ENCODE measurements around the gene ZNF765. TPM values are rescaled to one million over a fixed set of nuclear protein-coding genes. Genes with fewer than 3 reads are reported as not detected.
"Not testable (repeated sequence)": the region's sequence is repeated elsewhere in the genome, so short reads cannot be mapped to it uniquely, and the experiment has no call there.

ZNF765 gene
- total RNA-seq, 4 donors from 2014 or later, result 8.5 to 19.4 (median 9.6) TPM

DNA sequence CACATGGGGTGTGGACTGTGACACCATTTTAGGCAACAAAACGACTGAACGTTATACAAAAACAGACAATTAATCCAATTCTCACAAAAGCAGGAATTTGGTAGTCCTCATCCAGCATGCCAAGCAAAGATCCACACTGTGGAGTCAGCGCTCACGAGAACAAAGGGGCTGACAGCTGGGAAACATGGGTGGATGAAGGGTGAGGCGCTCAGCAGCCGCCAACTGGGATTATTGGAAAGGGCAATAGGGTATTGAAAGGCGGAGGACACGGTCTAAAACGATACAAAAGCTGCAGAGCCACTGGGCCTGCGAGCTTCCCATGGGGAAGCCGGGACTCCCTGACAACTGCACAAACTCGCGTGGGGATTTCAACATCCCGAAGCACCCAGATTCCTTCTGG lies 67.9 kb downstream of the ZNF765 start:
- TF ChIP-seq, protein P1, sequence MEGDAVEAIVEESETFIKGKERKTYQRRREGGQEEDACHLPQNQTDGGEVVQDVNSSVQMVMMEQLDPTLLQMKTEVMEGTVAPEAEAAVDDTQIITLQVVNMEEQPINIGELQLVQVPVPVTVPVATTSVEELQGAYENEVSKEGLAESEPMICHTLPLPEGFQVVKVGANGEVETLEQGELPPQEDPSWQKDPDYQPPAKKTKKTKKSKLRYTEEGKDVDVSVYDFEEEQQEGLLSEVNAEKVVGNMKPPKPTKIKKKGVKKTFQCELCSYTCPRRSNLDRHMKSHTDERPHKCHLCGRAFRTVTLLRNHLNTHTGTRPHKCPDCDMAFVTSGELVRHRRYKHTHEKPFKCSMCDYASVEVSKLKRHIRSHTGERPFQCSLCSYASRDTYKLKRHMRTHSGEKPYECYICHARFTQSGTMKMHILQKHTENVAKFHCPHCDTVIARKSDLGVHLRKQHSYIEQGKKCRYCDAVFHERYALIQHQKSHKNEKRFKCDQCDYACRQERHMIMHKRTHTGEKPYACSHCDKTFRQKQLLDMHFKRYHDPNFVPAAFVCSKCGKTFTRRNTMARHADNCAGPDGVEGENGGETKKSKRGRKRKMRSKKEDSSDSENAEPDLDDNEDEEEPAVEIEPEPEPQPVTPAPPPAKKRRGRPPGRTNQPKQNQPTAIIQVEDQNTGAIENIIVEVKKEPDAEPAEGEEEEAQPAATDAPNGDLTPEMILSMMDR (IDR thresholded peaks at IDR 0.05), result no peak
- DNase-seq (ENCODE audit: low spot score) (no peak), ATAC-seq (ENCODE audit: low FRiP score) (no peak)

DNA sequence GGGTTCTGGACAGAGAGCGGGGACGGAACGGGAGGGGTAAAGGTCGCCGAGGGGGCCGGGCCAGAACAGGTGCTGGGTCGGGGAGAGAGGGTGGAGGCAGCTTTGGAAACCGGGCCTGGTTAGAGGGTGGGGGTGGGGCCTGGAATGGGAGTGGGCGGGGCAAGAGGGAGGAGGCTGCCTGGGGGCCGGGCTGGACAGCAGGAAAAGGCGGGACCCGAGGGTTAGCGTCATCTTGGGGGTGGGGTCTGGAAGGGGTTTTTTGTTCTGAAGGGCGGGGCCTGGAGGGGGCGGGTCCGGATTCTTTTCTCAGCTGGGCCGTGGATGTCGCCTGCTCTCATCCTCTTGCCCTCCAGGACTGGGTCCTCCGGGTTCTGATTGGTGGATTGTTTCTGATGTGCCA lies 68.3 kb downstream of the ZNF765 start:
- DNase-seq (ENCODE audit: low spot score), result no peak
- ATAC-seq (ENCODE audit: low FRiP score), result no peak
- TF ChIP-seq, protein P1 (IDR thresholded peaks at IDR 0.05), result no peak

DNA sequence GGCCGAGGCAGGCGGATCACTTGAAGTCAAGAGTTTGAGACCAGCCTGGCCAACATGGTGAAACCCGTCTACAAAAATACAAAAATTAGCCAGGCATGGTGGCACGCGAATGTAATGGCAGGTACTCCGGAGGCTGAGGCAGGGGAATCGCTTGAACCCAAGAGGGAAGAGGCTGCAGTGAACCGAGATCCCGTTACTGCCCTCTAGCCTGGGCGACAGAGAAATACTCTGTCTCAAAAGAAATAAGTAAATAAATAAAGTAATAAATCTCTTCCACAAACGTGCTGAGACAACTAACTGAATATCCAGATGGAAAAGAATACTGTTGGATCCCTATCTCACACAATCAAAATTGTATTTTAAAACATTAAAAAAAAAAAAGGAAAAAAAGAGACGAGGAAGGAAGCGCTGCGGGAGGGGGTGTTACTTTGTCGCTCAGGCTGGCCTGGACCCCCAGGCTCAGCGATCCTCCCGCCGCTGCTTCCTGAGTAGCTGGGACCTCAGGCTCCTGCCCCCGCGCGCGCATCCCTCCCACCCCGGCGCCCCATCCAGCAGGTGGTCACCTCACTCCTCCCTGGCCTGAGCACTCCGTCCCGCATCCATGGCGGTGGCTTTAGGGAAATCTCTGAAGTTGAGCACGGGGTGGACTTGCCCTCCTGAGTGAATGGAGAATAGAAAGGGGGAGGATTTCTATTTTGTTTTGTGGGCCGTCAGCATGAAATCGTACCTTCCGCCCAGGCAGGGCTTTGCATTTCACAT lies 72.0 kb downstream of the ZNF765 start:
- DNase-seq (ENCODE audit: low spot score), result no peak
- peak; percentile 45 for ATAC-seq (ENCODE audit: low FRiP score)
- TF ChIP-seq, protein P1 (IDR thresholded peaks at IDR 0.05), result no peak

DNA sequence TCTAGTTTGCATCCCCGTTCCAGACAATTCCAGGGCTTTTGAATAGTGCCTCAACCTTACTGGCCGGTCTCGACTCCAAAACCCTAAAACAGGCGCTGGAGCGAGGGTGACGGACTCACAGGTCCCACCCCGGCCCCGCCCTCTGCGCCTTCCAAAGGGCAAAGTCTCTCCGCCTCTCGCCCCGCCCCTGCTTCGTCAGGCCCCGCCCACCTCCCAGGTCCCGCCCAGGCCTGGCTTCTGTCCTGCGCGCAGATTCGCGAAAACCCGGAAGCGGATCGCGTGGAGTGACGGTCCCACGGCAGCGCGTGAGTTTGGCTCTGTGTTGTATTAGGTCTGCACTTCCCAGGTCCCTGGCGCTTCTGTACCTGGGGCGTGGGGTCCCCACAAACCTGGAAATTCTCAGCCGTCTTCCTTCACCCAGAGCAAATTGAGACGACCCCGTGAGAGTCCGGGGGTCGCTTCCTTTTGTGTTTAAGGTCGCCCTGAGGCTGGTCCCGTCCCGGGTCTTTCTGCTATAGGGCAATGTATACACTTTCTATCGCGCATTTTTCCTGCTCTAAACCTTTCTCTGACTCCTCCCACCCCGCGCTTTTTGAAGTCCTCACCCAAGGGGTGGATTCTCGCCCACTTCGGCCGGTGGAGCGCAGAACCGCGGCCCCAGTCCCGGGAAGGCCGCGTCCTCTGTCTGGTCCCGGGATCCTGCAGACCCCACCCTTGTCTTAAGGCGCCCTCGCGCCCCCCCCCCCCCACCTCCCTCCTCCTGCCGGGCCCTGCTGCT lies 72.7 kb downstream of the ZNF765 start, which contains the start of gene ZNF813:
ZNF813 (plus strand) TSS at position 249 of the 778 bp plus-strand sequence. CDS start 16,090 bp downstream, outside the sequence.
- TF ChIP-seq, protein P1 (IDR thresholded peaks at IDR 0.05), result no peak
- ATAC-seq (ENCODE audit: low FRiP score) (peak; percentile 97), DNase-seq (ENCODE audit: low spot score) (peak; percentile 98)

DNA sequence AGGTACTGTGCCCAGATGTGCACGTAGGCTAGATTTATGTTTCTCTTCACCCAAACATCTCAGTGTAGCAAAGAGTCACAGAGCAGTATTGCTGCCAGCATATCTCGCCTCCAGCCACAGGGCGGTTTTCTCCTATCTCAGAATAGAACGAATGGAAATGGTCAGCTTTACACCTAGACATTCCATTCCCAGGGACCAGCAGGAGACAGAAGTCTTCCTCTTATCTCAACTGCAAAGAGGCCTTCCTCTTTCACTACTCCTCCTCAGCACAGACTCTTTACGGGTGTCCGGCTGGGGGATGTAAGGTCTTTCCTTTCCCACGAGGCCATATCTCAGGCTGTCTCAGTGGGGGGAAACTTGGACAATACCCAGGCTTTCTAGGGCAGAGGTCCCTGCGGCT lies 73.7 kb downstream of the ZNF765 start:
- ATAC-seq (ENCODE audit: low FRiP score); DNase-seq (ENCODE audit: low spot score): not testable (repeated sequence)

DNA sequence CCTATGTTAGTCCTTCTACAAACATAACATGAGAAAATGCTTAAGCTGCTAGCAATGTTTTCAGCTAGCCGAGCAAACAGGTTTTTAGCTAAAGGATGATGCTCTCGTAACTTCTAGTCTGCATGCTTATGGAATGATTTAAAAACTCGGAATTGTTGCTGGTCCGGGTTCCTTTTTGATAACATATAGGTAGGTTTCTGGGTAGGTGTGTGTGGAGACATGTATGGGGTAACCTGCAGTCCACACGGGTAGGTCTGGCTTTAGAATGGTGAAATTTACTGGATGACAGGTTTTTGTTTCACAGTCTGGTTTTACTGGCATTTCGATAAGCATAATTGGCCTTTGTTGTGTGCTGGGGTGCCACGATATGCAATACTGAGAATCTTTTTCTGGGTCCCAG lies 77.0 kb downstream of the ZNF765 start:
- no peak for DNase-seq (ENCODE audit: low spot score)
- TF ChIP-seq, protein P1 (IDR thresholded peaks at IDR 0.05), result no peak
- no peak for ATAC-seq (ENCODE audit: low FRiP score)

DNA sequence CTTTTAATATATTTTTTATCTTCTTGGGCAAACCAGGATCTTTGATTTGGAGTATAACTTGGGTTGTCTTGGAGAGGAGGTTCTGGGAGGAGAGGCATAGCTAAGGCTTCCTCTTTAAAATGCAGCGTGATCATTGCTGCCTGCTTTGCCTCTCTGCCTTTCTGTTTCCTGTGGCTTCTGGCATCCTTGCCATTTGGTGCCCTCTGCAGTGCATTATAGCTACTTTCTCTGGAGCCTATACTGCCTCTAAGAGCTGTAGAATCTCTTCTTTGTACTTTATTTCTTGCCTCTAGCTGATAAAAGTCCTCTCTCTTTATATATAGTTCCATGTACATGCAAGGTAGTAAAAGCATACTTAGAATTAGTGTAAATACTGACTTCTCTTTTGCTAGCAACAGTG lies 79.9 kb downstream of the ZNF765 start:
- ATAC-seq (ENCODE audit: low FRiP score); DNase-seq (ENCODE audit: low spot score): not testable (repeated sequence)

DNA sequence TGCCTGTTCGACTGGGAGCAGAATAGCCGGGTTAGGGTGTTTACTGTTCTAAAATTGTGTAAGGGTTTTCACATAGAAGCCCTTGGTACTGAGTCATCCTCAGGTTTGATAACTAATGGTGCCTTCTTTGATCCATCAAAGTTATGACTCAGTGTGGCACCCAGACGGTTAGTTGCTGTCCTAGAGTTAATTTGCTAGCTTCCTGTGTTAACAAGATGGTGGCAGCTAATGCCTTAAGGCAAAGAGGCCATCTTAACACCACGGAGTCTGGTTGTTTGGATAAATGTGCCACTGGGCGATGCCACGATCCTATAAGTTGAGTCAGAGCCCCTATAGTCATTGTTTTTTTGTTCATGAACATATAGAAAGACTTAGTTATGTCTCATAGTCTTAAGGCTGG lies 80.5 kb downstream of the ZNF765 start:
- not testable (repeated sequence) for ATAC-seq (ENCODE audit: low FRiP score); DNase-seq (ENCODE audit: low spot score)

Small RNA genes within 50 kb of the gene (small RNA-seq; reads per million reads assigned to genes)
- gene RPL39P36, result not detected

Other genes starting within 250 kb of the ZNF765 start
- 10 to 100 TPM in 2 of 4 donors, 1 to 10 TPM in 2; 9.1 to 31.2 (median 10.0) TPM for gene ZNF347, start 236.1 kb upstream of the ZNF765 start, total RNA-seq
- gene ZNF665, start 201.8 kb upstream of the ZNF765 start, total RNA-seq, result 1 to 10 TPM; 1.4 to 3.2 (median 2.5) TPM
- 10 to 100 TPM; 10.8 to 27.0 (median 11.9) TPM for gene ZNF677, start 140.3 kb upstream of the ZNF765 start, total RNA-seq
- not detected for gene VN1R2, start 136.9 kb upstream of the ZNF765 start, total RNA-seq
- gene VN1R4, start 127.4 kb upstream of the ZNF765 start, total RNA-seq, result not detected
- 1 to 10 TPM; 4.8 to 8.4 (median 5.6) TPM for gene ZNF845, start 61.4 kb upstream of the ZNF765 start, total RNA-seq
- 10 to 100 TPM in 1 of 4 donors, 1 to 10 TPM in 3; 3.7 to 13.3 (median 7.6) TPM for gene ZNF525, start 29.4 kb upstream of the ZNF765 start, total RNA-seq
- 10 to 100 TPM; 10.4 to 16.8 (median 14.2) TPM for gene ZNF761, start 36.8 kb downstream of the ZNF765 start, total RNA-seq
- gene ZNF813, start 72.6 kb downstream of the ZNF765 start, total RNA-seq, result 10 to 100 TPM in 1 of 4 donors, 1 to 10 TPM in 3; 2.5 to 11.0 (median 2.9) TPM
- gene ZNF331, start 143.0 kb downstream of the ZNF765 start, total RNA-seq, result 100 to 1,000 TPM in 1 of 4 donors, 10 to 100 TPM in 3; 29.9 to 415 (median 55.0) TPM
- gene DPRX, start 236.8 kb downstream of the ZNF765 start, total RNA-seq, result not detected

Data from omental fat pad (tissue), 4 donors.